ENCODE results near the gene GSTO1. TPM values are rescaled to one million over a fixed set of nuclear protein-coding genes. Genes with fewer than 3 reads are reported as not detected.

The GSTO1 gene
- total and polyA plus RNA-seq, 4 donors: 137 to 349 (median 211) TPM

- TF ChIP-seq ZBTB33 (IDR thresholded peaks at IDR 0.05) (peak; percentile 55), JUND (IDR thresholded peaks at IDR 0.05) (peak; percentile 34 to 80), EGR1 (IDR thresholded peaks at IDR 0.05; ENCODE audit: low read depth in 2 of 2) (peak; percentile 19 to 20), NR2F2 (IDR thresholded peaks at IDR 0.05) (no peak), HNF4G (IDR thresholded peaks at IDR 0.05) (peak; percentile 19), REST (IDR thresholded peaks at IDR 0.05) (peak; percentile 17)
Measured at GRCh38 chr10:104253106-104253505, 1.6 kb upstream of the GSTO1 start (continued).

- TF ChIP-seq HNF4G (IDR thresholded peaks at IDR 0.05) (no peak), RXRA (IDR thresholded peaks at IDR 0.05) (no peak), GABPA (IDR thresholded peaks at IDR 0.05 in 1 of 2, conservative IDR thresholded peaks at IDR 0.05 in 1 of 2) (no peak), REST (IDR thresholded peaks at IDR 0.05) (no peak), TAF1 (conservative IDR thresholded peaks at IDR 0.05) (no peak), CTCF (IDR thresholded peaks at IDR 0.05; ENCODE audit: low read depth, low read length, missing input control) (no peak), SP1 (IDR thresholded peaks at IDR 0.05) (no peak), EGR1 (IDR thresholded peaks at IDR 0.05; ENCODE audit: low read depth in 2 of 2) (no peak), NR2F2 (IDR thresholded peaks at IDR 0.05) (no peak), FOXA1 (IDR thresholded peaks at IDR 0.05) (no peak), HNF4A (conservative IDR thresholded peaks at IDR 0.05) (no peak), ATF3 (IDR thresholded peaks at IDR 0.05) (no peak), MAX (IDR thresholded peaks at IDR 0.05) (no peak), ZBTB33 (IDR thresholded peaks at IDR 0.05) (no peak), JUND (IDR thresholded peaks at IDR 0.05) (no peak), RAD21 (IDR thresholded peaks at IDR 0.05) (no peak), YY1 (IDR thresholded peaks at IDR 0.05) (no peak), FOXA2 (IDR thresholded peaks at IDR 0.05) (no peak)
- H3K4me1 ChIP-seq (ENCODE audit: control insufficient read depth in 4 of 4, insufficient read depth in 4 of 4, low read length in 3 of 4): peaks cover 6 to 57% (median 39%) of the 10 kb centered on the region in 4 donors
- H3K9ac ChIP-seq (ENCODE audit: low read depth in 1 of 2, low read length in 2 of 2): peak overlapping the region; percentile 70 to 88
- DNase-seq (ENCODE audit: low spot score): no peak
- peaks cover 0 to 4% (median 0%) of the 10 kb centered on the region in 4 donors for H3K36me3 ChIP-seq (ENCODE audit: control insufficient read depth in 4 of 4, insufficient read depth in 3 of 4, low read depth in 1 of 4, low read length in 3 of 4)
- H3K27ac ChIP-seq (ENCODE audit: low read depth in 1 of 2, low read length in 2 of 2): peak overlapping the region; percentile 99 to 100
- H3K27me3 ChIP-seq (ENCODE audit: control insufficient read depth in 4 of 4, insufficient read depth in 4 of 4, low read length in 3 of 4): no peaks in the 10 kb centered on the region
- 53% methylated on average over 10 of the region's 10 CpGs for WGBS
- H3K9me3 ChIP-seq (ENCODE audit: control insufficient read depth in 4 of 4, low read length in 3 of 4): no peaks in the 10 kb centered on the region
- H3K4me3 ChIP-seq (ENCODE audit: low read depth in 1 of 3, low read length in 3 of 3): peak overlapping the region; percentile 71 to 97 (median 80)
Measured at GRCh38 chr10:104253606-104254410, 884 bp upstream of the GSTO1 start.
